CD4-positive, alpha-beta T cell treated with Interleukin-15 for 1 hour (primary cell): ENCODE data around the gene MYO19.
"Not testable (repeated sequence)": the region's sequence is repeated elsewhere in the genome, so short reads cannot be mapped to it uniquely, and the experiment has no call there.

Experiments used
- DNase-seq: peaks from one replicate; pipeline ENCODE4 v3.0.0-alpha.2; 2020

Gene MYO19

DNA sequence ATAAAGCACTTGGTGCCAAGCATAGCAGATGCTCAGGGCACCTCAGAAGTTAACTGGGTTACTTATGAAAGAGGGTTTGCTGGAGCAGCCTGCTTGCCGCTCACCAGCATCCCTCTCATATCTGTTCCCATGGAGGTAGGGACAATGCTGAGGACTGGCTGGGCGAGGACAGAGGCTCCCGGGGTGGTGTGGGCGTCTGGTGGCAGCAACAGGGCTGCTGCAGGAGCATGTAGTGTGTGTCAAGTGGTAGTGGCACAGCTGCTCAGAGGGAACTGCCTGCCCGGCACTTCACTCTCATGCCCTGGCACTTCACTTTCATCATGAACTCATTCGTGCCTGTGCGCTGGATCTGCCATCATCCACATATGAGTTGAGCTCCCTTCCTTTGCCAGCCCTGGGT lies 75.1 kb downstream of the MYO19 start:
- no peak for DNase-seq

GRCh38 chr17:36459045-36459444 lies 75.6 kb downstream of the MYO19 start:
- no peak for DNase-seq

DNA sequence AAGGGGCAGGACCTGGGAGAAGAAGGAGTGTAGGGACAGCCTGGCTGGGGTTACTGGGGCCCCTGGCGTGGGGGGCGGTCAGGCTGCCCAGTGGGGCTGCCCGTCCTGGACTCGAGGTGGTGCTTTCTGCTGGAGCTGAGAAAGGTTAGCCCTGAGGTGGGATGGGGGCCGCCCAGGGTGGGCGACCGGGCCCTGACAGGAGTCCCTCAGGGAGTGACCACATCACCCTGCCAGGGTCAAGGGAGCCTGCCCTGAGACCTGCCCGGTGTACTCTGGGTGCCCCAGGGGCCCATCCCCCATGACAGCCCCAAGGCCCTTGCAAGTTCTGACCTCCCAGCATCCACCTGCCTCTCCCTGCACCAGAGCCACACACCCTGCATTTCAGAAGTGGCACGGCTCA lies 77.0 kb downstream of the MYO19 start:
- not testable (repeated sequence) for DNase-seq

DNA sequence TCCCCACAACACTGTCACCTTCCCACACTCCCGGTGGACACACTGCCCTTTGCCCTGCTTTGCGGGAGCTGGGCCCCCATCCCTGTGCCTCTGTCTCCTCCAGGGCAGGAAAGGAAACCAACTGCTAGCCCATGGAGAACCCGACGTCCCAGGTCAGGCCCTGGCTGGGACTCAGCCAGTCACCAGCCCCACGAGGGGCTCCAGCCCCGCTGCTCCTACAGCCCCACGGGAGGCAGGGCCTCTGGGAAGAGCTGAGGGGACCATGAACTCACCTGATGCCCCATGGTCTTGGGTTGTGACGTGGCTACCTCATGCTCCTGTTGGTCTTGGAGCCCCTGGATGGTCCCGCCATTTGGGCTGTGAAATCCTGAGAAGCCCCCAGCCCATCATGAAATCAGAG lies 81.8 kb downstream of the MYO19 start:
- DNase-seq, result not testable (repeated sequence)

GRCh38 chr17:36449997-36450396 lies 84.7 kb downstream of the MYO19 start:
- not testable (repeated sequence) for DNase-seq
